GF-D8 (cell line): Measurements from ENCODE around the gene SLC22A3.
"Not testable (repeated sequence)": the region's sequence is repeated elsewhere in the genome, so short reads cannot be mapped to it uniquely, and the experiment has no call there.

Source experiments
- DNase-seq: peaks from one replicate; lab custom pipeline; 2025; lab: John Stamatoyannopoulos, UW

Gene SLC22A3

DNA sequence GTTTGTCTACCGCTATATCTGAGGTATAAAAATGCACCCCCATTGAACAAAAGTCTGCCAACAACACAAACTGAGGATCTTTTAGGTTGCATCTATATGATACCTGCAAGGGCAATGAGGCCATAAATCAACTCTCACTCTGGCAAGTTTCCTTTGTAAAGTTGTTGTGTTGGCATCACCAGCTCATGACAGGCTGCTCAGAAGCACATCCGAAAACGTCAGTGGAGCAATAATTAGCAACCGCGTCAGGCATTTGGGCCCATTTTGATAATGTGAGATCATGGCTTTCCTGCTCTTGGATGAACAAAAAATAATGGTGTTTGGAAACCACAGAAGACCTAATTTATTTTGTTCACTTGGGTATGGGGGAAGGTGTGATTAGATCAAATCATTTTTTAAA is 12.0 kb upstream of the SLC22A3 start:
- DNase-seq, result no peak

DNA sequence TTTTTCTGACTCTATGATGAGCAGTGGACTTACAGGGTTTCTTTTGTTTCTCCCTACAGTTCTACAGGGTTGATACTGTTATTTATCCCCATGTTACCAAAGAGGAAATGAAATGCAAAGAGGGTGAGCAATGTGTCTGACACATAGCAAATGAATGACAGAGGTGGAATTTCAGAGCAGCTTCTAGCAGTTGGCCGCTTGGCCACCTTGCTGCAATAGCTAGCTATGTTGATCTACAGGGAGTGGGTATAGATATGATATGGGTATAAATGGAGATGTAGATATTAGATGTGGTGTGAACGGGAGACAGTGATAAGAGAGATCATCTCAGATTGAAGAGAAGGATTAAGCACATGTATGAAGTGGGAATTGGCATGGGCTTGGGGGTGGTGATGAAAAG is 10.9 kb upstream of the SLC22A3 start:
- no peak for DNase-seq

DNA sequence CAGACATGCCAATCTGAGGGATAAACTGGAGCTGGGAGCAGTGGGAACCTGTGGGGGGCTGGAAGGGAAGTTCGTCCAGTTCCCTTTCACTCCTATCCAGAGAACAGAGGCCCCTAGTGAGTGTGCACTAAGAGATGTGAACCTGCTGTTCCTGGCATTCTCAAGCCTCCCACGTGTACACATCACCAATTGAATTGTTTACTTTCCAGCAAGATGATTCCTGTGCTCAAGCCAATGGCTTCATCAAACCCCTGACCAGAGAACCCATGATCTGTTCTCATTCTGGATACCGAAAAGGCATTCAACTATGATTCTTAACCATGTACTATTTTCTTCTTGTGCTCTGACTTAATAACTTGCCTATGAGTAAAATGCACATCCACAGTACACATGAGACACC is 10.2 kb upstream of the SLC22A3 start:
- no peak for DNase-seq

DNA sequence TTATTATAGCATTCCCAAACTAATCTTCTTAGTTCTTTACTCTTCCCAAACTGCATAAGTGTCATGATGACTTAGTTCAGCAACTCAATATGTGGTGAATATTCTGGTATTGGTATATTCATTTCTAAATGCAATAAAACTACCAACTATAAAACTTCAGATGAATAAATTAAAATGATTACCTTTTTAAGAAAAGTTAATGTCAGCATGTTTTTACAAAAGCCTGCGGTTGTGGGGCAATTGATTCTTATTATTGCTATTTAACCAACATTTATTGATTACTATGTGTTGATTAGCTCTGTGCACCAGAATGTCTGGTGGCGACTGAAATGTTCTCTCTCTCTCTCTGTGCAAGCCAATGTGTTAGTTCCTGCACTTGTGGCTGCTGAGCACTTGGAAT is 5.0 kb upstream of the SLC22A3 start:
- DNase-seq, result no peak

DNA sequence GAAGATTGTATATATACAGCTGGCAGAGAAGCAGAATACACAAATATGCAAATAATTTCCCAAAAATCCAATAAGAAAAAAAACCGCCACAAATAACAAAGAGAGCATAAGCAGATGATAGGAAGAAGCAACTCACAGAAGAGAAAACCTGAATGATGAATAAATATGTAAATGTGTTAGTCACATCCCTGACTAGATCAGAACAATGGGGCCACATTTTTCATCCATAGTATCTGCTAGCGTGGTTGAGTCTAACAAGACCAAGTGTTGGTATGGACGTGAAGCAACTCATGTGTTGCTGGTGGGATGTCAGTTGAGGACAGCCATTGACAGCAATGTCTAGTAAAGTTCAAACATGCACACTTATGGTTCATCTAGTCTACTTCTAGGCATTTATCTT is 3.9 kb upstream of the SLC22A3 start:
- no peak for DNase-seq

DNA sequence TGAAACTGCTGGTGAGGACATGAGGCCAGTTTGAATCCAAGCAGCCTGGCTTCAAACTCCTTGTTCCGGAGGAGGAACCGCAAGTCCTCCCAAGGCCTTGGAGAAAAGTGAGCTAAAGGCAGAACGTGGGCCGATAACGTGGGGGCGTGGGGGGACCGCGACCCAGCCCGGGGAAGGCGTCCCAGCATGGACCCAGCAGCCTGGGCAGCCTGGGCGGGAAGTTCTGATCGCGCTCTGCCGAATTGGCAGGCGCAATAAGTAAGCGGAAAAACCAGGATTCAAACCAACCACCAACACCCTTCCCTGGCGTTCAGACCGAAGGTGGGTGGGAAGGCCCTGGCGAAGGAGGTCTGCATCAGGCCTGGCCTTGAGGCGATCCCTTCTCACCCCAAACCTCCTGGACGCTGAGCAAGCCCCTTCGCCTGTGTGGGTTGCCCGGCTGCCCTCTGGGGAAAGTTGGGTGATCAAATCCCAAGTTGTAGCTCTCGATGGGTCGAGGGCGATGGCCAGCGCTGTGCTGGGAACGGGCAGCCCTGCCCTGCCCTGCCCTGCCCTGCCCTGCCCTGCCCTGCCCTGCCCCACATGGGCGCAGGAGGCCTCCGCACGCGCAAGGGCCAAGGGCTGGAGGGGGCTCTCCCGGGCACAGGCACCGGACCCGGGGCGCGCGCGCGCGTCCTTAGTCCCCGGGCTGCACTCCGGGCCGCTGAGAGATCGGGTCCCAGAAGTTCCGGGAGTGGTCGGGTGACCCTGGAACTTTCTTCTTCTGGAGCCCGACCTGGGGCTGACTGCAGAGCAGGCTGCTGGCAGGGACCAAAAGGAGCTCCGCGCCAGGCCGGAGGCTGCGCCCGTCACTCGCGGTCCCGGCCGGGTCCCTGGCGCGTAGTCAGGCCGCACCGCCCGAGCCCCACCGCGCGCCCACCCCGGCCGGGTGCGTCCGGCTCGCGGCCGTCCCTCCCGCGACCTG is 637 bp upstream of the SLC22A3 start:
- no peak for DNase-seq

DNA sequence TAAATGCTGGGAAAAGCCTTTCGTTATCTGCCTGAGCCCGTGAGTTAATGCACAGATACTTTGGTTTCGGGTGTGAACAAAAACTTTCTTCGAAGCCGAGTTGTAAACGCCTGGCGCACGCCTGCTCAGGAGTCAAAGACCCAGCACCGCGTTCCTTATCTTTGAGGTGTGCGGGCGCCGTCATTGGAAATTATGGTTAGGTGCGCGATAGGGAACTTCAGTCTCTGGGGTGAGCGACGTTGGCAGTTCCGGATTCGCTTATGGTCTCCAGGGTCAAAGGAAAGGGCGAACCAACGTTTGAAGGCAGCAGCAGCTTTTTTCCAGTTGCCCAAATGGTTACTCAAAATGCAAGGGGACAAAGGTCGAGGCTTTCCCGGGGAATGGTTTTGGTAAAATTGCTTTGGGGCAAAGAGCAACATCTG is 853 bp downstream of the SLC22A3 start:
- DNase-seq, result no peak

DNA sequence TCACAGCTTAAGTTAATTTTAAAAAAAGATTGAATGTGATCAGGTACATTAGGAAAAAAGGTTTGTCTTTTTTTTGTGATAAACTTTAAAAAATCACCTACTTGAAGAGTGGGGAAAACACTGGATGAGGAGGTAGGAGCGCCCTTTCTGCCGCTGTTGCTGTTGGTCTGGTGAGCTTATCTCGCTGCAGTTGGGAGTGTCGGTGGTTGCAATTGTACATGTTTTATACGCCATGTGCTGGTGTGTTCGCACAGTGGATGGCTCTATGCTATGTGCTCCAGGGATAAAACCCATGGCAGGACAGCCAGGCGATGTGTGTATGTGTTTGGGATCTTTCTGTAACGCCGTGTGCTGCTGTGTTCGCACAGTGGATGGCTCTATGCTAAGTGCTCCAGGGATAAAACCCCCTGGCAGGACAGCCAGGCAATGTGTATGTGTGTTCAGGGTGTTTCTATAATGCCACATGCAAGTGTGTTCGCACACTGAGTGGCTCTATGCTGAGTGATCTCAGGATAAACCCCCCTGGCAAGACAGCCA is 1.7 kb downstream of the SLC22A3 start:
- DNase-seq, result no peak

DNA sequence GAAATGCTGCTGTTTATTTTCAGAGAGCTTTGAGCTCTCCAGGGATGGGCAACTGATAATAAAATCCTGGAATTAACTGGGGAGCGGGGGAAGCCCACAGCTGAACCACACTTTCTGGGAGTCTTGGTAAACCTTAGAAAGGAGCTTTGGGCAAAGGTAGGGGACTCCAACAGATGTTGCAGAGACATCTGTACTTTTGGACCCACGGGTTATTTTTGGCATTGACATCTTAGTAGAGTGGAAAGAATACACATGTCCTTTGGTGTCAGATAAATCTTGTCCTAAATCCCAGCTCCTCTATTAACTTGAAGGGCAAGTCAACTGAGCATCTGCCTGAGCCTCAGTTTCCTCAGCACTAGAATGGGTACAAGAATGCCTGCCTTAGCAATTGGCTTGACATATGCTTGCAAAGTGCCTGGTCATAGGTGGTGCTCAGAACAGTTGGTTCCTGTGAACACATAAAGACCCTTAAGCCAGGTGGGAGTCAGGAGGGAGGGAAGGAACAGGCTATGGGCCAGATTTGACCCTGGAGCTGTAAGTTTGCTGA is 5.8 kb downstream of the SLC22A3 start:
- no peak for DNase-seq

DNA sequence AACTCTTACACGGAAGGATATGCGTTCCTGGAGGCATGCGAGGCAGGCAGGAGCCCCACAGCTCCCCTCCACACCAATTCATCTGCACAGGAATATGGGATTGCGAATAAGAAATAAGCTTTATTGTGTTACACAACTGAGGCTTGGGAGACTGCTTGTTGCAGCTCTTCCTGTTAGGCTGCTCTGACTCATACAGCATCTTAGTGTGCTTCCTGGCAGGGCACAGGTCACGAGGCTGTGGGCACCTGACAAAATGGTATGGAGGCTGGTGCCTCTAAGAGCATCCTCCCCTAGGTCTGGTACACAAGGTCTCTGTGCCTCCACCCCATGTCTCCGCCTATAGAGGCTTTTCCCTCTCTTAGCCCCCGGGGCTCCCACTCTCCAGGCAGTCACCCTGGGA is 6.8 kb downstream of the SLC22A3 start:
- no peak for DNase-seq

DNA sequence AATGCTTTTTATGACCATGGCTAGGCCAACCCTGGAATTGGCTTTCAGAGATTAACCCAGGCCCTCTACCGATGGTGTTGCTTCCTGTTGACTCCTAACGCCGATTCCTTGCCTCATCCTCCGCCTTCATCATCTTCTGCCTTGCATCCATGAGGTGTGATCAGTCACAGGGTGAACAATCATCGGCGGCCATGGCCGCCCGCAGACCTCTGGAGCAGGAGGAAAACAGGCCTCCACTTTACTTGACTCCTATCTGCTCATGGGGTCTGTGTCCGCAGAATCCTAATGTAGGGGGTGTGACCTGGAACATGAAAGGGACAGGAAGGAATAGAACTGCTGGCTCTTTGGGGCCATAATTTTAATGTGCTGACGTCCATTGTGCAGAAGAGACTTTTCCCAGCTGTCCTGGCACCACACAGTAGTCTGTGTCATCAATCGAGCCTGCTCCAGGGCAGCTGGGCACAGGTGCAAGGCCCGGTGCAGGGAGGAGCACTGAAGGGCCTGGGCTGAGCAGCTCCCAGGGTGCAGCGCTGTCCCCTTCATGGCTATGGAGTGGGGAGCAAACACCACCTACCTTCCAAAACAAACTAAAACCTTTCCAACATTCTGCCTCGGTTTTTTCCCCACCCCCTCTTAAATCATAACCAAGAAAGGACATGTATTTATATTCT is 8.0 kb downstream of the SLC22A3 start:
- no peak for DNase-seq

DNA sequence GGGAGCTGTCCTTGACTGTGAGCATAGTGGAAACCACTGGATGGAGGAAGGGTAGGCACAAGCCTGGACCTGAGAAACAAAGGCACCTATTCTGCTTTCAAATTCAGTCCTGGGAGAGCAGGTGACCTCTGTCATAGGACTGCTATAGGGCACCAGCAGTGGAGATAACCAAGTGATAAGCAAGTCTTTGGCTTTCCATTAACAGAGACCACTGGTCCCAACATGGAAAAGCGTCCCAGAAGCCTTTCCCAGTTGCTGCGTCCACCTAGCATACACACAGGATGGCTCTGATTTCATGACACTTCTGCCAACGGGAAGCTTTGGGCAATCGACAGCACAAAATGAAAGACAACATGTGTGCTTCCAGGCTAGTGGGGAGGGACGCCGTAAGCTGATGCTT is 8.9 kb downstream of the SLC22A3 start:
- no peak for DNase-seq

DNA sequence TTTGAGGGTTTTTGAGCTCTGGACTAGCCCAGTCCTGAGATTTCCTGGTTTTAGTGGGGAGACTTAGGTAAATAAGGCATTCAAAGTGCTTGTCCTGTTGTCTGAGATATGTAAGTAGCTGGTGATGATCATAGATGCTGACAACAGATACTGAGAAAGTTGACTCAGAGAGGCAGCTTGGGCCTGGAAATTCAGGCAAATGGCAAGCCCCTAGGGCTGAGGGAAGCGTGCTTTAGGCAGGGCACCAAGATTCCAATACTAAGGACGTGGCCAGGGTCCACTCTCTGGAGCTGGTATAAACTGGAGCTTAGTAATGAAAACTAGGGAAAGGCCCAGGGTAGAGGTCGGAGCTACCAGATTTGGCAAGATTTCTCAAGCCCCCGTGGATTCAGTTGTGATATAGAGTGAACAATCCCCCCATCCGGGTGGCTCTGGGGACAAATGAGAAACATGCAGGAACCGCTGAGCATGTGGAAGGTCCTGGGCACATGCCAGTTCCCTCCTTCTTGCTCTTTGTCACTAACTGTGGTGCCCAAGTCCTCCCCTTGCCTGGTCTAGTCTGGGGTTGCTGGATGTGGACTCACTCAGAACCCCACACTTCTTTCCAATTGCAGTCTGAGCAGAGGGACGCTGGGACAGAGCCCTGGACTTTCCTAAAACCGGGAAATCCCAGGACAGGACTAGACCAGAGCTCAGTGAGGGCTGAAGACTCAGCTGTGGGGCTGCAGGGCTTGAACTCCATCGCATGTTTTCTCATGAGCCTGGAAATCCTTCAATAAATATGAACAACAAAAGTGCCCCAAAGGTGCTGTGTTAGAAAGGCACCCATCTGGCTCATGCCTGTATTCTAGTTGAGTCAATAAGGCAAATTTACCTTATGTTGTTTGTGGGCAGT is 10.3 kb downstream of the SLC22A3 start:
- DNase-seq, result no peak

DNA sequence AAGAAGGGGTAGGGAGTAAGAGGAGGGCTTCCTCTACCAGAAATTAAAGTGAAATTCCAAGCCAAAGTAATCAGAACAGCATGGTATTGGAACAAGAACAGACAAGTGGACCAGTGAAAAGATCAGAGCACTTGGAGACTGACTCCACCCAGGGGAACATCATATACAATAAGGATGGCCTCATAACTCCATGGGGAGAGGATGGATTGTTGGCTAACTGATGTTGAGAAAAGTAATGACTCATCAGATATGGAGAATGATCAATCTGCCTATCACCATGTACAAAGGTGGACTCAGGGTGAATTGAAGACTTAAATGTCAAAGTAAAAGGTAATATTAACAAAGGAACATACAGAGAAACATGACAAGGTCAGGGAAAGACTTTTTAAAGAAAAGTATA is 12.8 kb downstream of the SLC22A3 start:
- DNase-seq, result no peak

DNA sequence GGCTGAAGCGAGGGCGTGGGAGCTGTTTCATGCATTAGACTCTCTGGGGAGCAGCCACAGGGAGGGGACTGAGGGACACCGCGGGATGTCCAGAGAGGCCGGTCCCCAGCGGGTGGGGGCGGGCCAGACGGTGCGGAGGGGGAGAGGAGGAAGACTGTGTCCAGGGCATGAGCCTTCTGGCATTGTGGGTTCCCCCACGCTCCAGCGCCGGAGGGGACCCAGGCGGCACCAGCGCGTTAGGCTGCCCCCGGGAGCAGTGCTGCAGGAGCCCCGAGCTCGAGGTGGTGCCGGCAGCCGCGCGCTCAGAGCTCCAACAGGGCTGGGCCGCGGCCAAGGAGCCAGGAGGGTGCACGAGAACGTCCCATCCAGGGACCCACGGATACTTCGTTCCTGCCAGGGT is 14.4 kb downstream of the SLC22A3 start:
- no peak for DNase-seq

DNA sequence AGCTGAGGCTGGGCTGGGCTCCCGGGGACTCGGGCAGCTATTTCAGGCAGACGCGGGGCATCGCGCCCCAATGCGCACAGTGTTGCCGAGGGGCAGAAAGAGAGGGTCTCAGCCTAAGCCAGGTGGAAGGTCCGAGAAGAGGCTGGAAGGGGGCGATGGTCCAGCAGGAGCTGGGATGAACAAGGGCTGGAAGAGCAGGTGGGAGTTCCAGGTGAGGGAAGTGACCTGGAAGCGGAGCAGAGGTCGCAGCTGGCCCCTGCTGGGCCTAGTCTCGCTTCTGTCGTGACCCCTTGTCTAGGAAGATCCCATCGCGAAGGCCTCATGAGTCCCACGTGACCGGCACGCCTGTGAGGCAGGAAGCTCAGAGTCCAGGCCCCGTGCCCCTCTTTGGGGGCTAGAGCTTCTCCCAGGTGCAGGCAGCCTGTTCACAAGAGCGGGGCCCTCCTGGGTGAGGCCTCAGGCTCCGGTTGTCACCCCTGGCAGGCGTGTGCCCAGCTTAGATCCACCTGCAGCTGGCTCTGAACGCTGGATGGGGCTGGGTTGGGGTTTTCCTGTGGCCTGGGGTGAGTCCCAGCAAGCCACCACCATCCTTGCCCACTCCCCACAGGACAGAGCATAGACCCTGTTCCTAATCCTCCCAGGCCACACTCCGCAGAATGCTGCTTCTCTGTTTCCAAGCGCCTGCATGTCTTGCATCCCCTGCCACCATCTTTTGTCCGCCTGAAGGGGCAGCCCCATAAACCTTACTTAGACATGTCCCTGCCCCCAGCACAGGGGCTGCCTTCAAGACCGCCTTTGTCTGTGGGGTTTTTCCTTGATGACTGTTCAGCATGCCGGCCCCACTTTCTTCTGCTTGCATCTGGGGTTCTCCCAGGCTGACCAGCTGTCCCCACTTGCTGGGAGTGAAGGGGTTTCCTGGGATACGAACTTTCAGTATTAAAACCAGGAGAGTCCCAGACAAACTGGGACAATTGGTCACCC is 15.1 kb downstream of the SLC22A3 start:
- DNase-seq, result no peak

DNA sequence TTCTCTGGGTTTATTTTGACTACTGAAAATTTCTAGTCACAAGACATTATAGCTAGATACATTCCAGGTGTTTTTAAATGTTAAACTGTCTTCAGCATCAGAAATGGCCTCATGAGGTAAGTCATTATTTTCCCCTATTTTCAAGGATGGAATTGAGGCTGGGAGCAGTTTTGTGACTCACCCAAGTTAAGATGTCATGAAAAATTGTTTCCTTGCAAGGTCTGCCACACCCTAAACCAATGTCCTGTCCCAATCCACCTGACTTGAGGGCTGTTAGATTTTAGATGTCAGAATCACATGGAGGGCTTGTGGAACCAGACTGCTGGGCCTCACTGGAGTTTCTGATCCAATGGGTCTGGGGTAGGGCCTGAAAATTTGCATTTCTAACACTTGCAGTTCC is 16.9 kb downstream of the SLC22A3 start:
- no peak for DNase-seq

DNA sequence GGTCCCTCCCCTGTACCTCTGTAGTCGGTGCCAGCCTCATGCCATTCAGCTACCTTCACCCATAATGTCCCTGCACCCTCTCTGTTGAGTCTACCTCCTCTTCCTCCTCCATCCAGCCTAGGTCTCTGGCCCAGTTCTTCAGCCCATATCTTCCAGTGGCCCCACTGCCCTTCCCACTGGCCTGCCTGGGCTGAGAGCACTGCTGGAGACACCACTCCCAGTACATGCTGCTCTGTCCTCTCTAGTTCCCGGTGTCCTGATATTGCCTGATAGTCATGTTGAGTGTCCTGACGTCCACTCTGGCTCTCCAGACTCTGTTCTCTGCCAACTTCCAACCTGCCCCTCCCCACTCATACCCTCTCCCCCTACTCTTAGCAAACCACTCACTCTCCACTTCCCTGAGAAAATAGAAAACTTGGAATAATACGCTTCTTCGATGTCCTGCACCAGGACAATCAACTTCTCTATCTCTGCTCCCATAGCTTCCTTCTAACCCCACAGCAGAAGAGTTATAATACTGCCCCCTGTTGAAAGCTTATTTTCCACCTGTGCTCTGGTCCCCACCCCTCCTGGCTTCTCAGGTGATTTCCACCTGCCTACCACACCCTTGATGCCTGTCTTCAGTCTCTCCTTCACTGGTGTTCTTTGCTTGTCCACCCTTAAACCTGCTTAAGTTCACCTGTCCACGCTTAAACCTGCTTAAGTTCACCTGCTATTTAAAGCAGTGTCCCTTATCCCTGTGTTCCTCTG is 19.8 kb downstream of the SLC22A3 start:
- DNase-seq, result no peak

DNA sequence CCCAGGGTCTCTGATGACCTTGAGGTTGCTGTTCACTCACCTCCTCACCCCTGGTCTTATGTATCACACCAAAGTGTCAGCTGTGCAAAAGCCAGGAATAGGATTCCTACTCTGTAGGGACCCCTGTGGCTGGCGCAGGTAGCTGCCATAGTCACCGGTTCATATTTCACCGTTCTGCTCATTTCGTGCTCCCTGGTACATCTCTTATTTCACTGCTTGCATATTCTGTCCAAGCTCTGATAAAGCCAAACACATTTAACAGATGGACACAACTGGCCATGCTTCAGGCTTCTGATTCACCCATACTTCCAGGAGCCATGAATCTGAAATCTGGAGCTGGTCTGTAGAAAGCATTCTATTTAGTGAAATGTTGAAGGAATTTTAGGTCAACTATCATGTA is 20.5 kb downstream of the SLC22A3 start:
- no peak for DNase-seq

DNA sequence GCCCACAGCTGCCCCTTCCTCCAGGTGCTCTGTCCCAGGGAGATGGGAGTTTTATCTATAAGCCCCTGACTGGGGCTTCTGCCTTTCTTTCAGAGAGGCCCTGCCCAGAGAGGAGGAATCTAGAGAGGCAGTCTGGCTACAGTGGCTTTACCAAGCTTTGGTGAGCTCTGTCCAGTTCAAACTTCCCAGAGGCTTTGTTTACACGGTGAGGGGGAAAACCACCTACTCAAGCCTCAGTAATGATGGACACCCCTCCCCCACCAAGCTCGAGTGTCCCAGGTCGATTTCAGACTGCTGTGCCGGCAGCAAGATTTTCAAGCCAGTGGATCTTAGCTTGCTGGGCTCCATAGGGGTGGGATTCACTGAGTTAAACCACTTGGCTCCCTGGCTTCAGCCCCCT is 25.4 kb downstream of the SLC22A3 start:
- not testable (repeated sequence) for DNase-seq
